ENCODE measurements around the gene ATP8A2. TPM values are rescaled to one million over a fixed set of nuclear protein-coding genes. Genes with fewer than 3 reads are reported as not detected.

Gene ATP8A2
- total RNA-seq, 2 donors from 2014 or later = 0.13 to 0.21 TPM

DNA sequence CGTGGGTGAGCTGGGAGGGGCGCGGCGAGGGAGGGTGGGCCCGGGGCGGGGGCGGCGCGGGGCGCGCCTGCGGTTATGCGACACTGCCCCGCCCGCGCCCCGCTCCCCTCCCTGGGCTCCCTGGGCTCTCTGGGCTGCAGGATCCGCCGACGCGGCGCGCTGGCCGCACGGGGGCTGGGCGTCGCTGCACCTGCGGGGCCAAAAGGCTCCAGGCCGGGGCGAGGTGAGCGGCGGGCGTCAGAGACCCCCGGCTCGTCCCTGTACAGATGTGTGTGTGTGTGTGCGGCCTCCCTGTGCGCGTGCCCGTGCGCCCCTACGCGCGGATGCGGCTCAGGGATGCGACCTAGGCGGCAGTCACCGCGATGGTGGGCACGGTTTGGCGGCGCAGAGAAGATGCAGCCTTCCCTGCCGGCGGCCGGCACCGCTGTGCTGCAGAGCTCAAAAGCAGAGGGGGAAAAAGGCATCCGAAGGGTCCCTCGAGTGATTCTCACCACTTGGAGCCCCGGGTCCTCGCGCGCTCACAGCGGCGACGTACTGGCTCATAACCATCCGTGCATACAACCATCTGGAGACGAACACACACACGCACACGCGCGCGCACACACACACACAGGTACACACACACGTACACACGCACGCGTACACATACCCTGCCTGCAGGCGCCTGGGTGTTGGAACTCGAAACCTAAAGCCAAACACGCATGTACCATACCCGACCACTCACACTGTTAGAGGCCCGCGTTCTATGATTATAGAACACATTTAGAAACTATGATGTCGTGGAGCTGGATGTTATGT, 709 bp downstream of the ATP8A2 start:
- H3K27ac Mint-ChIP-seq = no peak overlapping the region
- no peaks in the 10 kb centered on the region for H3K9me3 Mint-ChIP-seq
- no peak for ATAC-seq (replicated peaks)
- no peaks in the 10 kb centered on the region for H3K4me1 Mint-ChIP-seq
- no peaks in the 10 kb centered on the region for H3K36me3 Mint-ChIP-seq (ENCODE audit: low read depth)
- H3K27me3 Mint-ChIP-seq = peaks cover 52% of the 10 kb centered on the region
- H3K4me3 Mint-ChIP-seq = peak overlapping the region; percentile 17

DNA sequence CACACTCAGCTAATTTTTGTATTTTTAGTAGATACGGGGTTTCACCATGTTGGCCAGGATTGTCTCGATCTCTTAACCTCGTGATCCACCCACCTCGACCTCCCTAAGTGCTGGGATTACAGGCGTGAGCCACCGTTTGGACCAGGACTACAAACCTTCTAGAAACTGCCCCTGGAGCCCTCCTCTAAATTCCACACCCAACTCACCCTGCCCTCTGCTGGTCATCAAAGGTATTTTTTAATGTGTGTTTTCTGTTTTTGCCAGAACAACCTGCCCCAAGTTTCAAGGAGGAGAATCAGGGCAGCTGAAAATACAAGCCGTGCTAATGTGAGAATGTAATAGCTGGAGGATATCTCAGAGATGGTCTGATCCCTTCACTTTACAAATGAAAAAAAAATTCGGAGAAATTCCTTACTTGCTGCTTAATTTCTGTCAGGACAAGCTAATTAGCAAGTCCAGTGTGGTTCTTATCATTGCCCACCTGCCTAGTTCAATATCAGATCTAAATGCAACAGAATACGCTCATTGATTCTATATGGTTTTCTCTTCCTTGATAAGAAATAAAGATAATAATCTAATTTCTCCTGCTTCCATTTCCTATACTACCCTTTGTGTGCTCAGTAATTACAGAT, 4.1 kb downstream of the ATP8A2 start:
- Mint-ChIP-seq H3K27me3 (peaks cover 43% of the 10 kb centered on the region), H3K9me3 (no peaks in the 10 kb centered on the region), H3K4me3 (no peak overlapping the region), H3K4me1 (no peaks in the 10 kb centered on the region), H3K36me3 (ENCODE audit: low read depth) (no peaks in the 10 kb centered on the region), H3K27ac (no peak overlapping the region)
- peak; percentile 60 for ATAC-seq (replicated peaks)

DNA sequence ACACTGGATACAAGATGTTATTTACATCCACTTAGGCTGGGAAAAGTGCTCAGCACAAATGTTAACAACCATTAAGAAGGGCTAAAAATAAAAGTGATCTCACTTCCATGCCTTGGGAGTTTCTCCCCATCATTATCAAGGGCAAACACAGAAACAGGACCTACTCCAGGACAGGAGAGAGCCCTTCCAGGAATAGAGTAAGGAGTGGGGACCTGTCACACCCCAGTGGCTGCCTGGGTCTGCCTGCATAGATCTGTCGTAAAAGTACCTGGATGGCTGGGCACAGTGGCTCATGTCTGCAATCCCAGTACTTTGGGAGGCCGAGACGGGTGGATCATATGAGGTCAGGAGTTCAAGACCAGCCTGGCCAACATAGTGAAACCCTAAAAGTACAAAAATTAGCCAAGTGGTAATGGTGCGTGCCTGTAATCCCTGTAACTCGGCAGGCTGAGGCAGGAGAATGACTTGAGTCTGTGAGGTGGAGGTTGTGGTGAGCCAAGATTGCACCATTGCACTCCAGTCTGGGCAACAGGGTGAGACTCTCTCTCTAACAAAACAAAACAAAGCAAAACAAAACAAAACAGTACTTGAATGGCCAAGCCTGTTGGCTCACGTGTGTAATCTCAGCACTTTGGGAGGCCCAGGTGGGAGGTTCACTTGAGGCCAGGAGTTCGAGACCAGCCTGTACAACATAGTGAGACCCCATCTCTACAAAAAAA, 5.6 kb downstream of the ATP8A2 start:
- Mint-ChIP-seq H3K27ac (no peak overlapping the region), H3K36me3 (ENCODE audit: low read depth) (no peaks in the 10 kb centered on the region), H3K4me3 (no peak overlapping the region), H3K9me3 (no peaks in the 10 kb centered on the region), H3K4me1 (no peaks in the 10 kb centered on the region), H3K27me3 (peaks cover 44% of the 10 kb centered on the region)
- ATAC-seq (replicated peaks) = no peak

DNA sequence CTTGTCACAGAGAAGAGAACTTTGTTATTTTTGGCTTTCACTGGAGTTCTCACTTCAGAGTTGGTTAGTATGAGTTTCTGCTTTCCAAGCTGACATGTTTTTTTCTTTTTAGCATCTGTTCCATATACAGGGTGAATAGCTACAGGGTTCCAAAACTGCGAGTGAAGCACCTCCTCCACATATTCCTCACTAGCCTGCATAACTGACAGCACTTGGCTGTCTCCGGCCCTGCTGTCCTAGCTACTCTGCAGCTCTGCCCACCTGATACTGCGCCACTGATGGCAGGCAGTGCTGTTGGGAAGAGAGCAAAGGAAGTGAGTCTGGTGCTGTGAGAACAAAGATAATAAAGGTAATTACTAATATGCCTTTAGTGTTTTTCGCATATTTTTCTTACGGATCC, 6.8 kb downstream of the ATP8A2 start:
- no peaks in the 10 kb centered on the region for H3K4me1 Mint-ChIP-seq
- H3K27ac Mint-ChIP-seq = no peak overlapping the region
- H3K36me3 Mint-ChIP-seq (ENCODE audit: low read depth) = no peaks in the 10 kb centered on the region
- no peaks in the 10 kb centered on the region for H3K9me3 Mint-ChIP-seq
- ATAC-seq (replicated peaks) = no peak
- peaks cover 39% of the 10 kb centered on the region for H3K27me3 Mint-ChIP-seq
- no peak overlapping the region for H3K4me3 Mint-ChIP-seq

DNA sequence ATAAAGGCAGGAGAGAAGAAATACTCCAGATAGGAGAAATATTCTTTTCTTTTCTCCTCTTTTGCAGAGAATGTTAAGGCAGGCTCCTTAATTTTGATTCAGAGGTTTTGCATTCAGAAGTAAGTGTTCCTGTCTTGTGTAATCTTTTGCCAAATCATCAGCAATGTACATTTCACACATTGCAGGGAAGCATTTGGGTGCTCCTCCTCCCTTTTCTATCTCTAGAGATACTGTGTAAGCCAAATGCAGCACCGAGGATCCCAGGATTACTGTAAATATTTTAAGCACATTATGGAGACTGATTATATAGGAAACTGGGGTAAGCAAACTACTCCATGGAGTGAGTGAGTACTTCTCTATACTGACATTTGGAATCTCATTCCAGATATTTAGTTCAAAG, 7.2 kb downstream of the ATP8A2 start:
- Mint-ChIP-seq H3K4me3 (no peak overlapping the region), H3K4me1 (no peaks in the 10 kb centered on the region), H3K27ac (no peak overlapping the region), H3K27me3 (peaks cover 39% of the 10 kb centered on the region), H3K9me3 (no peaks in the 10 kb centered on the region), H3K36me3 (ENCODE audit: low read depth) (no peaks in the 10 kb centered on the region)
- no peak for ATAC-seq (replicated peaks)

DNA sequence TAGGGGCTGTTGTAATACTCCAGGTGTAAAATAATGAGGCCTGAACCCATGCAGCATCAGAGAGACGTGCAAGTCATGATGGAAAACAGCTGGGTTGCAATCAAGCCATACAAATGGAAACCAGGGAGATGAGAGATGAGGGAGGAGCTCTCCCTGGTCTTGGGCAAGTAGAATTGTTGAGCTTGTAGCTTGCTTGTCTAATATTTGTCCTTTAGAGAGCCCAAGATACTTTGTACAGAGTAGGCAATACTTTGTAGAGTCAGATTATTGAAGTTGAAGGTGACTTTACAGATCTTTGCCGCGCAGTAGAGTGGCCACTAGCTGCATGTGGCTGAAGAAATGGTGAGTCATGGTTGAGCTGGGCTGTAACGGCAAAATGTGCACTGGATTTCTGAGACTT, 8.3 kb downstream of the ATP8A2 start:
- Mint-ChIP-seq H3K27ac (no peak overlapping the region), H3K9me3 (no peaks in the 10 kb centered on the region), H3K4me3 (no peak overlapping the region), H3K27me3 (peaks cover 39% of the 10 kb centered on the region), H3K36me3 (ENCODE audit: low read depth) (no peaks in the 10 kb centered on the region), H3K4me1 (no peaks in the 10 kb centered on the region)
- ATAC-seq (replicated peaks) = no peak

DNA sequence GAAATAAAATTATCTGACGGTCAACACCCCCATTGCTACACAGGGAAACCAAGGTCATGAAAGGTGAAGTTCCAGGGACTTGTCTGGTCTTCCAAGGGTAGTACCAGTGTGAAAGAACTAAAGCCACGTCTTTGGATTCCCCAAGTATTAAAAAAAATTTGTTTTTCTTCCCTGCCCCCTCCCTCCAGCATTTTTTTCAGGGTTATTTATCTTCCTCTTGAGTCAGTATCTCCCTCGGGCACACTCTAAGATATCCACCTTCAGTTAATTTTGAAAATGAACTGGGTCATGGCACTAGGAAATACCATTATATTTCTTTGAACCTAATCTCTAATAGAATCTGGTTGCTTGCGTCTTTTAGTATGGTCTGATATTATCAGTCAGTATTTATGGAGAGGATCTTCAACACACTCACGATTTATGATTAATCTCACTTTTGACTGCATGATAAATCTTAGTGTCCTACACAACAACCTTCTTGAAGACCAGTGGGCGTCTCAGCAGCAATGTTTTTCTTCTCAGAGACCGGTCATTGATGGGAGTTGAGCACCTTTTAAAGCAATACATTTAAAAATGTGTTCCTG, 9.1 kb downstream of the ATP8A2 start:
- Mint-ChIP-seq H3K27me3 (peaks cover 34% of the 10 kb centered on the region), H3K36me3 (ENCODE audit: low read depth) (no peaks in the 10 kb centered on the region), H3K4me3 (no peak overlapping the region), H3K27ac (no peak overlapping the region), H3K4me1 (no peaks in the 10 kb centered on the region), H3K9me3 (no peaks in the 10 kb centered on the region)
- ATAC-seq (replicated peaks) = no peak

DNA sequence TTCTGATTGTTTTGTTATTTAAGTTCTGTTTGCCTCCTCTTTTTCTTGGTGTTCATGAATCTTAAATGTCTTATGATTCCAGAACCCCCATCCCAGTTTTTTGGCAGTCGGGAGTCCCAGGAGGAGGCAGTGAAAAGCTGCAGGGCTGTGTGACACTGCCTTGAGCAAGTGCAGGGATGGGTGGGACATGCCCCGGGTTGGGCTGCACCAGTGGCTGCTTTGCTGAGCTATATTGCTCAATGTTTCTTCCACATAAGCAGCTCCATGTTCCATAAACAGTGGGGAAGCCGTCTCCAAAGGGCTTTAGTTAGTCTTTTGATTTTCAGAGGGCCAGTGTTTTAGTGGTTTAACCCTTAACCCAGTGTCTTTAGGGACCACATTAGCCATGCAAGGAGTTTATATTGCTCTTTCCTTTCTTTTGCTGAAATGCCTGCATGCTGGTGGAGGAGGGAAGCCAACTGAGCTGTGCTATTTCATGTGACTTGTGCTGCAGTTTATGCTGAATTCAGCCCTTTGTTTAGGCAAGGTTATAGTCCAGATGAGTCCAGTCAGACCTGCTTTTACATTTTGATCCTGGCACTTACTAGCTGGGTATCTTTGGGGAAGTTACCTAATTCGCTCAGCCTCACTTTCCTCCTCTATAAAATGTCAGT, 13.1 kb downstream of the ATP8A2 start:
- Mint-ChIP-seq H3K4me1 (no peaks in the 10 kb centered on the region), H3K27ac (no peak overlapping the region), H3K36me3 (ENCODE audit: low read depth) (no peaks in the 10 kb centered on the region), H3K9me3 (no peaks in the 10 kb centered on the region), H3K27me3 (peaks cover 44% of the 10 kb centered on the region), H3K4me3 (no peak overlapping the region)
- no peak for ATAC-seq (replicated peaks)

DNA sequence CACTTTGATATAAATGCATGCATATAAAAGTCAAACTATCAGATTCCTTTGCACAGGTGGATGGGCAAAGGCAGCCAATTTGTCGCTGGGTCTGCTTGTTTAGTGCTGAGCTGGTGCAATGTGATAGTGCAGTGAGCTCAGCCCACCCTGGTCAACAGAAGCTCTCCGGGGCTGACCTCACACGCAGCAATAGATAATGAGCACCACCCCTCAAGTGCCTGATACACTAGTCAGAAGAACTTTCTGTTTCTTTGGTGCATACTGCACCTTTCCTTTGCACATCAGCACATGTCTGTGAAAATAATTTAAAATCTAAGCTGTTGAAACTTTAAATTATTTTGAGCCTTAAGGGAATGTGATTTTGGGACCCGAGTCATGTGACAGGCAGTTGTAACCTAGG, 20.2 kb downstream of the ATP8A2 start:
- ATAC-seq (replicated peaks) = no peak
- Mint-ChIP-seq H3K27me3 (peaks cover 36% of the 10 kb centered on the region), H3K4me3 (no peak overlapping the region), H3K27ac (no peak overlapping the region), H3K9me3 (no peaks in the 10 kb centered on the region), H3K36me3 (ENCODE audit: low read depth) (no peaks in the 10 kb centered on the region), H3K4me1 (no peaks in the 10 kb centered on the region)

DNA sequence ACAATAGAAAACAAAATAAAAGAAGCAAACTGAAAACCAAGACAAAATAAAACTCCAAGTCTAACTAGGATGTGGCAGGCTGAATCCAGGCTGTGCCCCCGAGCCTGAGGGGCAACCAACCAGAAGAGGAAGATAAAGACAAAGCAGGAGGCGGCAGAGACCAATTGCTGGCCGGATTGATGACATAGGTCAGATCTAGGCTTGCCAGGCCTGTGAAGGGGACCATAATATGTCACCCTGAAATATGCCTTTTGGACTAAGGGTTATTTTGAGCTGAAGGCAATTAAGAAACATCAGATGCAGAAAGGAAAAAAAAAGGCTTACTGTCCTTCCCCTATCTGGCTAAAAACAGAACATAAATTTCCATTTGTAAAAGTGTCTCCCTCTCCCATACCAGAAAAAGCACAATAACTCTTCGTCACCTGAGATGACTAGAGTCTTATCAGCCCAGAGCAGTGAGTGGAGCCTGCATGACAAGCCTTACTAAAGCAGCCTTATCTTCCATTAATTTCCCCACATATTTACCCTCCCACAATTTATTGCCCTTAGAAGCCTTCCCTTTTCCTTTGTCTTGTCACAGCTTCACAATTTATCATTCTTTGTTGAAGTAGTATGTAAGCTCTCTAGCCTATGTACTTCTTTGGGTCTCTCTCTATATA, 22.8 kb downstream of the ATP8A2 start:
- Mint-ChIP-seq H3K36me3 (ENCODE audit: low read depth) (no peaks in the 10 kb centered on the region), H3K4me1 (no peaks in the 10 kb centered on the region), H3K4me3 (no peak overlapping the region), H3K27me3 (peaks cover 27% of the 10 kb centered on the region), H3K9me3 (no peaks in the 10 kb centered on the region), H3K27ac (no peak overlapping the region)
- no peak for ATAC-seq (replicated peaks)

DNA sequence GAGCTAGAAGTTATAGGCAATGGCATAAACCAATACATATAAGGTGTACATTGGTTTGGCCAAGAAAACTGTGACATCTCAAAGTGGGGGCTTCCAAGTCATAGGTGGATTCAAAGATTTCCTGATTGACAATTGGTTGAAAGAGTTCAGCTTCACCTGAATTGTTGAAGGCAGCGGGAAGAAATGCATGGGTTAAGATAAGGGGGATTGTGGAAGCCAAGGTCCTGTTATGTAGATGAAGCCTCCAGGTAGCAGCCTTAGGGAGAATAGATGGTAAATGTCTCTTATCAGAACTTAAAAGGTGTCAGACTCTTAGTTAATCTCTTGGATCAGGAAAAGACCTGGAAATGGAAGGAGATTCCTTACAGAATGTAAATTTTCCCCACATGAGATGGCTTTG, 26.0 kb downstream of the ATP8A2 start:
- Mint-ChIP-seq H3K4me1 (no peaks in the 10 kb centered on the region), H3K9me3 (no peaks in the 10 kb centered on the region), H3K27me3 (peaks cover 30% of the 10 kb centered on the region), H3K27ac (no peak overlapping the region), H3K36me3 (ENCODE audit: low read depth) (no peaks in the 10 kb centered on the region), H3K4me3 (no peak overlapping the region)
- ATAC-seq (replicated peaks) = no peak

DNA sequence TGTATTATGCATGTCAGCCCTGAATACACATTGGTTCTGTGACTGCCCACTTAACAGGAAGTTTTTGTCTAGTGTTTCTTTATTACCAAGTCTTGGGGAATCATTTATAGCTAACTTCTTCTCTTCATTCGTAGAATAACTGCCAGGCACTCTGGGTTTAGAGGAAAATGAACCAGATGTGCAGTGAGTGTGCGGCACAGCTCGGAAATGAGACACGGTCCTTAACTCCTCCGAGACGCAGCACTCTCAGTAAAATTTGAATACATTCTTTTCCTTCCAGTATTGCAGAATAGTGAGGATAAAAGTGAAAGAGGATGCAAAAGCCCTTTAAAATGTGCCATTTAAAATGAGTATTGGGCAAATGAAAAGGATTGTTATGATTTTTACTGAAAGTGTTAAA, 29.2 kb downstream of the ATP8A2 start:
- Mint-ChIP-seq H3K27ac (no peak overlapping the region), H3K9me3 (no peaks in the 10 kb centered on the region), H3K36me3 (ENCODE audit: low read depth) (no peaks in the 10 kb centered on the region), H3K4me1 (no peaks in the 10 kb centered on the region), H3K27me3 (peaks cover 33% of the 10 kb centered on the region), H3K4me3 (no peak overlapping the region)
- no peak for ATAC-seq (replicated peaks)

DNA sequence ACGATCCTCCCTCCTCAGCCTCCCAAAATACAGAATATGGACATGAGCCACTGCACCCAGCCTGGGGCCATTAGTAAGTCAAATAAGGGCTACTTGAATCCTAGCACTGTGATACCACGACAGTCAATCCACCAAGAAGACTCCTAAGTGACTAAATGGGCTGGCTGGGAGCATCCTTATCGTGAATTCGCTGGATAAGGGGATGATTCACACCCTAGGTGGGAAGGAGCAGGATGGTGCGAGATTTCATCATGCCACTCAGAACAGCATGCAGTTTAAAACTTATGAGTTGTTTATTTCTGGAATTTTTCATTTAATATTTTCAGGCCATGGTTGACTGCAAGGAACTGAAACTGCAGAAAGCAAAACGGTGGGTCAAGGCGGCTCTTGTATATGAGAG, 30.2 kb downstream of the ATP8A2 start:
- no peaks in the 10 kb centered on the region for H3K36me3 Mint-ChIP-seq (ENCODE audit: low read depth)
- peaks cover 33% of the 10 kb centered on the region for H3K27me3 Mint-ChIP-seq
- no peak for ATAC-seq (replicated peaks)
- no peak overlapping the region for H3K4me3 Mint-ChIP-seq
- H3K27ac Mint-ChIP-seq = no peak overlapping the region
- no peaks in the 10 kb centered on the region for H3K9me3 Mint-ChIP-seq
- H3K4me1 Mint-ChIP-seq = no peaks in the 10 kb centered on the region

DNA sequence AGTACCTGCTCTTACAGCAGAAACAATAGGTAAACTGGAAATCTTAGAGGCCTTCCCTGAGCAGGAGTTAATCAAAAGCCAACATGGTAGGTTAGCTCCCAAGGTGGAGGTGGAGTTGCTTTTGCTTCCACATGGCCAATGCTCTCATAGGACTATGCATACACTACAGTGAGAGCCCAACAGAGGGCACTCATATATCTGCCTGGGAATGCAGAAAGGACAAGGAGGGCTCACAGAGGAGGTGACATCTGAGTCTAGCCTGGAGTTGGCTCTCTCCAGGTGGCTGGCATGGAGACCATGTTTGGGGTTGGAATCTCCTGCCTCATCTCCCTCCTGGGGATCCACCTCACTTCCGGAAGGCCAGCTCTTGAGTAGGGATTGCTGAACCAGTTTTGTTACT, 34.6 kb downstream of the ATP8A2 start:
- Mint-ChIP-seq H3K36me3 (ENCODE audit: low read depth) (no peaks in the 10 kb centered on the region), H3K4me3 (no peak overlapping the region), H3K27ac (no peak overlapping the region), H3K27me3 (peaks cover 19% of the 10 kb centered on the region), H3K4me1 (no peaks in the 10 kb centered on the region), H3K9me3 (no peaks in the 10 kb centered on the region)
- no peak for ATAC-seq (replicated peaks)

All from activated T-helper 17 cell treated with anti-CD3 and anti-CD28 coated beads, Interleukin-2, amount 50 U/mL, for 72 hours (primary cell).